Measurements from ENCODE around the gene SMIM43.

DNA sequence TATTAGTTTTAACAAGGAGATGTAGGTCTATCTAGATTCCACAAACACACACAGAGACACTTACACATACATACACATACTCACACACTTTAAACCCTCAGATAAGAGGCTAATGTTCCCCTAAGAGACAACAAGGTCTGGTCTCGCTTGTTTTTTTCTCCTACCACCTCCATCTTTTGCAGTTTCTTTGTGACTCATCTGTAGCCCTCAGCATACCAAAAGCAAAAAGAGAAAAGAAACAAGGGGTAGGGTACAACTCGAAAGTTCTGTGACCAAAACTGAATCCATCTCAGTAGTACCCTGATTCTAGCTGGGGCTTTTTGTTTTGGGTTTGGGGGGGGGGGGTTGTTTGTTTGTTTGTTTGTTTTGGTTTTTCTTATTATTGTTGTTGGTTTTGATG, 23.9 kb upstream of the SMIM43 start:
- TF ChIP-seq, protein P1, sequence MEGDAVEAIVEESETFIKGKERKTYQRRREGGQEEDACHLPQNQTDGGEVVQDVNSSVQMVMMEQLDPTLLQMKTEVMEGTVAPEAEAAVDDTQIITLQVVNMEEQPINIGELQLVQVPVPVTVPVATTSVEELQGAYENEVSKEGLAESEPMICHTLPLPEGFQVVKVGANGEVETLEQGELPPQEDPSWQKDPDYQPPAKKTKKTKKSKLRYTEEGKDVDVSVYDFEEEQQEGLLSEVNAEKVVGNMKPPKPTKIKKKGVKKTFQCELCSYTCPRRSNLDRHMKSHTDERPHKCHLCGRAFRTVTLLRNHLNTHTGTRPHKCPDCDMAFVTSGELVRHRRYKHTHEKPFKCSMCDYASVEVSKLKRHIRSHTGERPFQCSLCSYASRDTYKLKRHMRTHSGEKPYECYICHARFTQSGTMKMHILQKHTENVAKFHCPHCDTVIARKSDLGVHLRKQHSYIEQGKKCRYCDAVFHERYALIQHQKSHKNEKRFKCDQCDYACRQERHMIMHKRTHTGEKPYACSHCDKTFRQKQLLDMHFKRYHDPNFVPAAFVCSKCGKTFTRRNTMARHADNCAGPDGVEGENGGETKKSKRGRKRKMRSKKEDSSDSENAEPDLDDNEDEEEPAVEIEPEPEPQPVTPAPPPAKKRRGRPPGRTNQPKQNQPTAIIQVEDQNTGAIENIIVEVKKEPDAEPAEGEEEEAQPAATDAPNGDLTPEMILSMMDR (conservative IDR thresholded peaks at IDR 0.05 in 1 of 2, IDR thresholded peaks at IDR 0.05 in 1 of 2; ENCODE audit: low read depth in 1 of 2, low read length in 2 of 2), result no peak
- TF ChIP-seq EZH2 (IDR thresholded peaks at IDR 0.05; ENCODE audit: low read length, missing control alignments), result no peak

All from fibroblast of lung (primary cell).